Measurements from ENCODE around the gene FANCC. TPM values are rescaled to one million over a fixed set of nuclear protein-coding genes. Genes with fewer than 3 reads are reported as not detected.

The FANCC gene
- total RNA-seq, 2 donors from 2014 or later = 17.6 to 23.5 TPM

- peaks cover 33% of the 10 kb centered on the region for H3K27me3 Mint-ChIP-seq (ENCODE audit: insufficient read depth)
- Histone ChIP-seq H3K4me3 (ENCODE audit: low read length) (no peak overlapping the region), H3K36me3 (ENCODE audit: control insufficient read depth, insufficient read depth, low read length) (no peaks in the 10 kb centered on the region), H3K9me3 (ENCODE audit: control insufficient read depth, low read length) (no peaks in the 10 kb centered on the region), H3K4me1 (ENCODE audit: control insufficient read depth, insufficient read depth, low read length) (no peaks in the 10 kb centered on the region), H3K9ac (ENCODE audit: extremely low read depth, low read length, poor library complexity, severe bottlenecking) (no peak overlapping the region), H3K27ac (ENCODE audit: low read depth, low read length) (no peak overlapping the region), H3K27me3 (ENCODE audit: control insufficient read depth, insufficient read depth, low read length, poor library complexity, severe bottlenecking) (peaks cover 19% of the 10 kb centered on the region)
- no peaks in the 10 kb centered on the region for H3K9me3 Mint-ChIP-seq
- no peaks in the 10 kb centered on the region for H3K4me1 Mint-ChIP-seq
- H3K4me3 Mint-ChIP-seq = no peak overlapping the region
- no peak for DNase-seq
- 94% methylated on average over 3 of the region's 3 CpGs; no CpG with 5 or more reads in 1 of the 2 experiments for WGBS, 2 experiments (ENCODE audit: insufficient coverage in 1 of 2, insufficient read length in 1 of 2)
- no peaks in the 10 kb centered on the region for H3K36me3 Mint-ChIP-seq (ENCODE audit: low read depth)
- H3K27ac Mint-ChIP-seq = no peak overlapping the region
- no peak for TF ChIP-seq CTCF (conservative IDR thresholded peaks at IDR 0.05)
These were observed 27.3 kb upstream of the FANCC start for GRCh38 chr9:95344735-95345325.

GRCh38 chr9:95343725-95344287, 26.3 kb upstream of the FANCC start:
- Mint-ChIP-seq H3K4me3 (no peak overlapping the region), H3K36me3 (ENCODE audit: low read depth) (no peaks in the 10 kb centered on the region), H3K9me3 (no peaks in the 10 kb centered on the region), H3K4me1 (no peaks in the 10 kb centered on the region), H3K27ac (no peak overlapping the region), H3K27me3 (ENCODE audit: insufficient read depth) (peaks cover 24% of the 10 kb centered on the region)
- Histone ChIP-seq H3K9ac (ENCODE audit: extremely low read depth, low read length, poor library complexity, severe bottlenecking) (no peak overlapping the region), H3K27me3 (ENCODE audit: control insufficient read depth, insufficient read depth, low read length, poor library complexity, severe bottlenecking) (peaks cover 9% of the 10 kb centered on the region), H3K27ac (ENCODE audit: low read depth, low read length) (no peak overlapping the region), H3K4me3 (ENCODE audit: low read length) (no peak overlapping the region), H3K4me1 (ENCODE audit: control insufficient read depth, insufficient read depth, low read length) (no peaks in the 10 kb centered on the region), H3K36me3 (ENCODE audit: control insufficient read depth, insufficient read depth, low read length) (no peaks in the 10 kb centered on the region), H3K9me3 (ENCODE audit: control insufficient read depth, low read length) (no peaks in the 10 kb centered on the region)
- no peak for TF ChIP-seq CTCF (conservative IDR thresholded peaks at IDR 0.05)
- 89 to 95% methylated on average over 6 of the region's 6 CpGs for WGBS, 2 experiments (ENCODE audit: insufficient coverage in 1 of 2, insufficient read length in 1 of 2)
- no peak for DNase-seq

DNA sequence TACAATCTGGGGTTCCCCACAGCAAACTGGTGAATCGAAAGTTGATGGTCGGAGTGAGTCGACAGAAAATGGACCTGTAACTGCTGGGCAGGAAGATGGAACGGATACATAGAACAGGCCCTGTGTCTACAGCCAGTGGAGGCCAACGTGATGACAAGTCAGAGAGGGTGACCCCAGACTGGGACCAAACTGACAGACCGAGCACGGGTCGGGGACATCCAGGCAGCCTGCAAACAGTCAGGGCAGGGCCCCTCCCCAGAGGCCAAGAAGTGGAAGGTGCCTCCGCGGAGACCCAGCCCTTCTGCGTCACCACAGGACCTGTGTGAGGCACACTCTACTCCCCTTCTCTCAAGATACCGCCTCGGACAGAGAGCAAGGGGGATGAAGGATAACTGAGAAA, 25.1 kb upstream of the FANCC start:
- Histone ChIP-seq H3K9ac (ENCODE audit: extremely low read depth, low read length, poor library complexity, severe bottlenecking) (no peak overlapping the region), H3K27me3 (ENCODE audit: control insufficient read depth, insufficient read depth, low read length, poor library complexity, severe bottlenecking) (no peaks in the 10 kb centered on the region), H3K4me1 (ENCODE audit: control insufficient read depth, insufficient read depth, low read length) (no peaks in the 10 kb centered on the region), H3K9me3 (ENCODE audit: control insufficient read depth, low read length) (no peaks in the 10 kb centered on the region), H3K4me3 (ENCODE audit: low read length) (no peak overlapping the region), H3K27ac (ENCODE audit: low read depth, low read length) (no peak overlapping the region), H3K36me3 (ENCODE audit: control insufficient read depth, insufficient read depth, low read length) (no peaks in the 10 kb centered on the region)
- Mint-ChIP-seq H3K27ac (no peak overlapping the region), H3K9me3 (no peaks in the 10 kb centered on the region), H3K27me3 (ENCODE audit: insufficient read depth) (peaks cover 15% of the 10 kb centered on the region), H3K36me3 (ENCODE audit: low read depth) (no peaks in the 10 kb centered on the region), H3K4me3 (no peak overlapping the region), H3K4me1 (no peaks in the 10 kb centered on the region)
- no peak for DNase-seq
- TF ChIP-seq CTCF (conservative IDR thresholded peaks at IDR 0.05) = no peak
- 83 to 98% methylated on average over 9 to 12 of the region's 13 CpGs for WGBS, 2 experiments (ENCODE audit: insufficient coverage in 1 of 2, insufficient read length in 1 of 2)
